Heart right ventricle (tissue), 16 donors: ENCODE measurements around the gene RPGRIP1L. TPM values are rescaled to one million over a fixed set of nuclear protein-coding genes. Genes with fewer than 3 reads are reported as not detected.

Source experiments
- ATAC-seq, 8 donors: fragments of 200-7000 bp; cut with Tn5 transposase; one replicate each; pipeline ENCODE4 v1.9.1; 2020; ENCODE audit warnings: mild to moderate bottlenecking in 8 of 8, moderate library complexity in 8 of 8, moderate number of reproducible peaks in 1 of 8
- DNase-seq, 2 donors: peaks; one replicate each; pipeline ENCODE4 v3.0.0-alpha.2; 2020
- H3K27ac ChIP-seq, 10 donors: fragments of 200-600 bp; sonication (generic) in 2 of 10; one replicate each; pipeline versions ENCODE4 v1.5.0 to v1.8.0; 2020 to 2022; ENCODE audit warnings: mild to moderate bottlenecking in 3 of 10
- H3K27me3 ChIP-seq, 7 donors: fragments of 200-600 bp; one replicate each; pipeline ENCODE4 v1.8.0; 2021 to 2022; ENCODE audit warnings: mild to moderate bottlenecking in 2 of 7
- H3K36me3 ChIP-seq, 9 donors: fragments of 200-600 bp; sonication (generic) in 1 of 9; one replicate each; pipeline versions ENCODE4 v1.5.0 to v1.8.0; 2020 to 2022; ENCODE audit warnings: mild to moderate bottlenecking in 2 of 9
- H3K4me1 ChIP-seq, 9 donors: fragments of 200-600 bp; sonication (generic) in 1 of 9; one replicate each; pipeline versions ENCODE4 v1.5.0 to v1.8.0; 2020 to 2022; ENCODE audit warnings: mild to moderate bottlenecking in 4 of 9
- H3K4me3 ChIP-seq, 10 donors: fragments of 200-600 bp; sonication (generic) in 2 of 10; one replicate each; pipeline versions ENCODE4 v1.5.0 to v1.8.0; 2020 to 2022; ENCODE audit warnings: mild to moderate bottlenecking in 7 of 10, moderate library complexity in 2 of 10
- H3K9me3 ChIP-seq, 11 donors: fragments of 200-600 bp in 10 of 11; sonication (generic) in 2 of 11; one replicate each; pipeline versions ENCODE4 v1.5.0 to v1.8.0; 2013 to 2022; ENCODE audit warnings: mild to moderate bottlenecking in 2 of 11, control low read depth in 1 of 11, moderate library complexity in 1 of 11
- CTCF ChIP-seq, 9 donors: fragments of 200-600 bp; sonication (generic) in 2 of 9; IDR thresholded peaks; one replicate each; pipeline versions ENCODE4 v1.5.0 to v1.8.0; 2021 to 2022; ENCODE audit warnings: antibody characterized with exemption in 9 of 9, mild to moderate bottlenecking in 5 of 9, moderate library complexity in 1 of 9
- WGBS, 2 donors: extraction: QIAGEN DNeasy Blood & Tissue Kit; methylation state at CpG; one replicate each; pipeline ENCODE4 v1.1.7; 2013; ENCODE audit warnings: inconsistent platforms in 1 of 2; 5-methylcytosine and 5-hydroxymethylcytosine counted together
- intact Hi-C, 10 donors: fragments of 100-400 bp; cut with DNase I; formaldehyde crosslinking; loops; one replicate each; pipeline versions ENCODE4 v1.11.1 to v1.14.2; 2022
- polyA plus RNA-seq, 2 donors: library from polyadenylated mRNA; stranded (reverse); fragments of 200-250 nt; gene quantifications; one replicate each; pipeline ENCODE4 v1.2.3, GENCODE V29; 2013
- total RNA-seq, 10 donors: library from RNA; stranded (reverse); fragmentation: NEBNext Ultra II Directional in 3 of 10; extraction: Animal tissue kit (Norgen Biotek cat#: 25700) in 3 of 10; gene quantifications; one replicate each; pipeline versions ENCODE4 v1.2.1 to v1.2.4, GENCODE V29; 2021 to 2023
- donor health status: Arrhythmogenic right ventricular cardiomyopathy.
- donor health status: ischemic (EF 13 %, LVEDD 7.1; RV severe dilation, severe dysfunction).
- donor health status: healthy with polysubstance abuse.
- donor health status: DM: no; HTN: yes; CAD: no.
- donor health status: DM: no; HTN: no; CAD: no.
- donor health status: ischemic (EF 25% LVEDD 6.9; RV normal size, moderate dysfunction).
- donor health status: ischemic (EF 25% LVEDD 5.7; RV mildly dilated, moderate dysfunction).
- donor health status: healthy.
- donor health status: DM: yes; HTN: yes; CAD: no.
- donor health status: Ischemic cardiomyopathy.
- donor health status: ischemic (EF 35%, LVEDD 5.7; RV mildly dilated, moderate dysfunction).
- donor health status: nonischemic (EF 11% LVEDD 7.7; RV severe dilation, severe dysfunction).
- donor health status: DM: yes; HTN: yes; CAD: no.
- donor health status: PGD.
- donor health status: ischemic (EF 29% LVEDD 5.4; RV normal size, mild dysfunction).
- donor health status: nonischemic (EF 23%, LVEDD 6.1; RV moderate dilation, normal function).

Gene RPGRIP1L
- total and polyA plus RNA-seq, 12 donors, result 0.96 to 3.7 (median 2.4) TPM

GRCh38 chr16:53713403-53714204, 9.9 kb upstream of the RPGRIP1L start:
- intact Hi-C loops, result no loop called here
- H3K36me3 ChIP-seq, result no peaks in the 10 kb centered on the region
- TF ChIP-seq CTCF (IDR thresholded peaks at IDR 0.05), result no peak
- no peak for ATAC-seq
- H3K27me3 ChIP-seq, result no peaks in the 10 kb centered on the region
- DNase-seq, result no peak
- H3K4me3 ChIP-seq, result no peak overlapping the region
- H3K9me3 ChIP-seq, result no peaks in the 10 kb centered on the region
- peaks cover 0 to 62% (median 32%) of the 10 kb centered on the region in 9 donors for H3K4me1 ChIP-seq
- no peak overlapping the region for H3K27ac ChIP-seq
- 58 to 65% methylated on average over 3 of the region's 3 CpGs for WGBS, 2 donors

- intact Hi-C loops, result no loop called here
- Histone ChIP-seq H3K9me3 (no peaks in the 10 kb centered on the region), H3K4me1 (peaks cover 0 to 51% (median 33%) of the 10 kb centered on the region in 9 donors), H3K27me3 (no peaks in the 10 kb centered on the region), H3K4me3 (no peak overlapping the region), H3K27ac (peak overlapping the region in 4 of 10 donors; percentile 13 to 51 (median 44)), H3K36me3 (peaks cover 0 to 3% (median 0%) of the 10 kb centered on the region in 9 donors)
- TF ChIP-seq CTCF (IDR thresholded peaks at IDR 0.05), result no peak
- 61 to 66% methylated on average over 2 of the region's 2 CpGs for WGBS, 2 donors
- DNase-seq, result no peak
- peak in 3 of 8 donors; percentile 60 to 74 (median 65) for ATAC-seq
These were observed 8.4 kb upstream of the RPGRIP1L start for GRCh38 chr16:53712065-53712464.

GRCh38 chr16:53711390-53711789, 7.7 kb upstream of the RPGRIP1L start:
- DNase-seq, result no peak
- Histone ChIP-seq H3K4me3 (no peak overlapping the region), H3K36me3 (peaks cover 0 to 4% (median 0%) of the 10 kb centered on the region in 9 donors), H3K27ac (peak overlapping the region in 2 of 10 donors; percentile 43 to 51), H3K4me1 (peaks cover 0 to 51% (median 33%) of the 10 kb centered on the region in 9 donors), H3K27me3 (no peaks in the 10 kb centered on the region), H3K9me3 (no peaks in the 10 kb centered on the region)
- intact Hi-C loops, result no loop called here
- ATAC-seq, result no peak
- WGBS, 2 donors, result 88 to 89% methylated on average over 3 of the region's 3 CpGs
- TF ChIP-seq CTCF (IDR thresholded peaks at IDR 0.05), result no peak

GRCh38 chr16:53708490-53708889, 4.8 kb upstream of the RPGRIP1L start:
- peaks cover 0 to 43% (median 26%) of the 10 kb centered on the region in 9 donors for H3K4me1 ChIP-seq
- peaks cover 0 to 4% (median 0%) of the 10 kb centered on the region in 9 donors for H3K36me3 ChIP-seq
- DNase-seq (no peak), ATAC-seq (no peak)
- no peak for TF ChIP-seq CTCF (IDR thresholded peaks at IDR 0.05)
- H3K27me3 ChIP-seq, result no peaks in the 10 kb centered on the region
- H3K9me3 ChIP-seq, result no peaks in the 10 kb centered on the region
- H3K4me3 ChIP-seq, result no peak overlapping the region
- H3K27ac ChIP-seq, result no peak overlapping the region
- 95 to 97% methylated on average over 2 of the region's 2 CpGs for WGBS, 2 donors
- intact Hi-C loops, result loop anchor here in 1 of 10 donors (10.0 kb wide), 1 partner anchor 1816 kb away; no protein-coding TSS in a partner anchor
